ENCODE measurements around the gene CEPT1. TPM values are rescaled to one million over a fixed set of nuclear protein-coding genes. Genes with fewer than 3 reads are reported as not detected.
"Not testable (repeated sequence)": the region's sequence is repeated elsewhere in the genome, so short reads cannot be mapped to it uniquely, and the experiment has no call there.

Gene CEPT1
- 10 to 100 TPM; 52.0 to 76.1 (median 65.8) TPM for polyA plus RNA-seq (ENCODE audit: low read depth in 6 of 6)

- Mint-ChIP-seq H3K9me3 (no peaks in the 10 kb centered on the region), H3K4me3 (peak within 1 kb of the TSS; percentile 92 to 100 (median 98)), H3K36me3 (peaks cover 15 to 20% of the 10 kb centered on the region in 2 donors), H3K27ac (peak within 1 kb of the TSS; percentile 96 to 100 (median 98)), H3K4me1 (peaks cover 51 to 73% (median 61%) of the 10 kb centered on the region in 3 donors), H3K27me3 (no peaks in the 10 kb centered on the region)
- peak; percentile 76 to 80 for ATAC-seq (ENCODE audit: low read depth in 2 of 2)
- DNase-seq, result peak; percentile 92
Measured at GRCh38 chr1:111139956-111140679, at the start of gene CEPT1, which contains the start of gene DRAM2. Gene CEPT1, plus strand, starts transcription at chr1:111140223. Its CDS starts 7,492 bp downstream, at chr1:111147715. Gene DRAM2, minus strand, starts transcription at chr1:111140093. Its CDS starts 8,539 bp downstream, at chr1:111131554.

- H3K27me3 Mint-ChIP-seq; DNase-seq; H3K4me1 Mint-ChIP-seq; ATAC-seq (ENCODE audit: low read depth in 2 of 2); H3K27ac Mint-ChIP-seq; H3K4me3 Mint-ChIP-seq: not testable (repeated sequence)
- peaks cover 17 to 64% (median 47%) of the 10 kb centered on the region in 7 donors for H3K9me3 Mint-ChIP-seq
- peaks cover 15 to 36% of the 10 kb centered on the region in 2 donors for H3K36me3 Mint-ChIP-seq
Measured at GRCh38 chr1:111095421-111095820, 44.6 kb upstream of the CEPT1 start.

- ATAC-seq (ENCODE audit: low read depth in 2 of 2) (no peak), DNase-seq (no peak)
- Mint-ChIP-seq H3K27me3 (no peaks in the 10 kb centered on the region), H3K36me3 (peaks cover 24 to 56% of the 10 kb centered on the region in 2 donors), H3K27ac (no peak overlapping the region), H3K4me3 (no peak overlapping the region), H3K4me1 (peaks cover 0 to 3% (median 0%) of the 10 kb centered on the region in 3 donors), H3K9me3 (peaks cover 25 to 76% (median 64%) of the 10 kb centered on the region in 7 donors)
Measured at GRCh38 chr1:111097356-111098099, 42.5 kb upstream of the CEPT1 start.

GRCh38 chr1:111099289-111099688, 40.7 kb upstream of the CEPT1 start:
- DNase-seq (no peak), ATAC-seq (ENCODE audit: low read depth in 2 of 2) (no peak)
- Mint-ChIP-seq H3K27me3 (no peaks in the 10 kb centered on the region), H3K4me1 (peaks cover 0 to 4% (median 0%) of the 10 kb centered on the region in 3 donors), H3K27ac (no peak overlapping the region), H3K36me3 (peaks cover 24 to 59% of the 10 kb centered on the region in 2 donors), H3K4me3 (no peak overlapping the region), H3K9me3 (peaks cover 25 to 73% (median 56%) of the 10 kb centered on the region in 7 donors)

- H3K4me1 Mint-ChIP-seq, result peaks cover 0 to 4% (median 0%) of the 10 kb centered on the region in 3 donors
- no peaks in the 10 kb centered on the region for H3K27me3 Mint-ChIP-seq
- peaks cover 29 to 49% of the 10 kb centered on the region in 2 donors for H3K36me3 Mint-ChIP-seq
- peaks cover 22 to 55% (median 39%) of the 10 kb centered on the region in 7 donors for H3K9me3 Mint-ChIP-seq
- ATAC-seq (ENCODE audit: low read depth in 2 of 2) (no peak), DNase-seq (no peak)
- H3K27ac Mint-ChIP-seq, result peak overlapping the region in 1 of 6 donors; percentile 74
- no peak overlapping the region for H3K4me3 Mint-ChIP-seq
Measured at GRCh38 chr1:111101854-111102642, 38.0 kb upstream of the CEPT1 start.

DNA sequence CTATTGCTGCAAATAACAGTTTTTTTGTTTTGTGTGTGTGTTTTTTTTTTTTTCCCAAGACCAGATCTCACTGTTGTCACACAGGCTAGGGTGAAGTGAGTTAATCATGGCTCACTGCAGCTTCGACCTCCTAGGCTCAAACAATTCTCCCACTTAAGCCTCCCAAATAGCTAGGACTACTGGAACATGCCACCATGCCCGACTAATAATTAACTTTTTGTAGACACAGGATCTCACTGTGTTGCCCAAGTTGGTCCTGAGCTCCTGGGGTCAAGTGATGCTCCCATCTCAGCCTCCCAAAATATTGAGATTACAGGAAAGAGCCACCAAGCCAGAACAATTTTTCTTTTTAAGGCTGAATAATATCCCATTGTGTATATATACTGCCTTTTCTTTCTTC, 35.0 kb upstream of the CEPT1 start:
- no peaks in the 10 kb centered on the region for H3K27me3 Mint-ChIP-seq
- ATAC-seq (ENCODE audit: low read depth in 2 of 2) (no peak), DNase-seq (no peak)
- H3K9me3 Mint-ChIP-seq, result peaks cover 14 to 40% (median 26%) of the 10 kb centered on the region in 7 donors
- H3K4me3 Mint-ChIP-seq, result no peak overlapping the region
- H3K4me1 Mint-ChIP-seq, result peaks cover 0 to 4% (median 0%) of the 10 kb centered on the region in 3 donors
- peaks cover 24 to 38% of the 10 kb centered on the region in 2 donors for H3K36me3 Mint-ChIP-seq
- peak overlapping the region in 1 of 6 donors; percentile 54 for H3K27ac Mint-ChIP-seq

DNA sequence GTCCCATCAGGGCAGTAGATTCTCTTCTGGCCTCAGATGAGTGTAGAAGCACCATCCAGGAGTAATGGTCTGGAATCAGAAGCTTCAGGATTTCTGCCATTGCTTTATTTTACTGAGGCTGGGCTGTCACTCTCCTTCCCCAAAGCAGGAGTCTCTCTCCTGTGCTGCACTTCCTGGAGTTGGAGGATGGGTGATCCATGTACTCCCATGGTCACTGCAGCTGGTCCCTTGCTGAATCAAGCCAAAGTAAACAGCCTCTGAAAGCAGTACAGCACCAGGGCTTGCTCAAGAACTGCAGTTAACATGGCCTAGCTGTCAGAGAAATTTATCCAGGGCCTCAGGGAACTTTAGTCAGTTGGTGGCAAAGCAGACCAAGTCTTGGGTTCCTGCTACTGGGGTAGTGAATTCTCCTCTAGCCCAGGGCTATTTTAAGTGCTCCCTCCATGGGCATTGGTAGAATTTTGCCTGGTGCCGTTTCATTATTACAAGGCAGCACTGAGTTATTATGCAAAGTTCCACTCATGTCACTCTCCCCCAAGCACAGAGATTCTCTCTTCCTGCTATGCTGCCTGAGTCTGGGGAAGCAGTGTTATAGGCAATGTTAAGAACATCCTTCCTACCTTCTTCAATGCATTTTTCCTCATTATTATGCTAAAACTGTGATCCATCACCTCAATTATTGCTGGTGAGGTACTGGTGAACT, 29.7 kb upstream of the CEPT1 start:
- Mint-ChIP-seq H3K27ac (peak overlapping the region in 2 of 6 donors; percentile 7 to 68), H3K36me3 (peaks cover 10 to 18% of the 10 kb centered on the region in 2 donors), H3K4me1 (peaks cover 9 to 14% (median 11%) of the 10 kb centered on the region in 3 donors), H3K9me3 (peaks cover 4 to 13% (median 11%) of the 10 kb centered on the region in 7 donors), H3K27me3 (no peaks in the 10 kb centered on the region), H3K4me3 (no peak overlapping the region)
- DNase-seq (no peak), ATAC-seq (ENCODE audit: low read depth in 2 of 2) (no peak)

- no peak overlapping the region for H3K4me3 Mint-ChIP-seq
Measured at GRCh38 chr1:111116496-111116895, 23.5 kb upstream of the CEPT1 start.

GRCh38 chr1:111126354-111126753, 13.7 kb upstream of the CEPT1 start:
- no peaks in the 10 kb centered on the region for H3K27me3 Mint-ChIP-seq
- peak overlapping the region; percentile 84 to 97 (median 94) for H3K27ac Mint-ChIP-seq
- H3K4me3 Mint-ChIP-seq, result peak overlapping the region; percentile 10 to 77 (median 61)
- peaks cover 47 to 50% of the 10 kb centered on the region in 2 donors for H3K36me3 Mint-ChIP-seq
- peaks cover 39 to 90% (median 60%) of the 10 kb centered on the region in 3 donors for H3K4me1 Mint-ChIP-seq
- H3K9me3 Mint-ChIP-seq, result no peaks in the 10 kb centered on the region
- no peak for ATAC-seq (ENCODE audit: low read depth in 2 of 2)
- no peak for DNase-seq

More at GRCh38 chr1:111116496-111116895, 23.5 kb upstream of the CEPT1 start:
- H3K27ac Mint-ChIP-seq, result peak overlapping the region in 4 of 6 donors; percentile 36 to 47 (median 40)
- ATAC-seq (ENCODE audit: low read depth in 2 of 2), result no peak
- no peaks in the 10 kb centered on the region for H3K9me3 Mint-ChIP-seq
- H3K4me1 Mint-ChIP-seq, result peaks cover 9 to 18% (median 12%) of the 10 kb centered on the region in 3 donors
- peaks cover 0 to 24% of the 10 kb centered on the region in 2 donors for H3K36me3 Mint-ChIP-seq
- DNase-seq, result no peak
- no peaks in the 10 kb centered on the region for H3K27me3 Mint-ChIP-seq

DNA sequence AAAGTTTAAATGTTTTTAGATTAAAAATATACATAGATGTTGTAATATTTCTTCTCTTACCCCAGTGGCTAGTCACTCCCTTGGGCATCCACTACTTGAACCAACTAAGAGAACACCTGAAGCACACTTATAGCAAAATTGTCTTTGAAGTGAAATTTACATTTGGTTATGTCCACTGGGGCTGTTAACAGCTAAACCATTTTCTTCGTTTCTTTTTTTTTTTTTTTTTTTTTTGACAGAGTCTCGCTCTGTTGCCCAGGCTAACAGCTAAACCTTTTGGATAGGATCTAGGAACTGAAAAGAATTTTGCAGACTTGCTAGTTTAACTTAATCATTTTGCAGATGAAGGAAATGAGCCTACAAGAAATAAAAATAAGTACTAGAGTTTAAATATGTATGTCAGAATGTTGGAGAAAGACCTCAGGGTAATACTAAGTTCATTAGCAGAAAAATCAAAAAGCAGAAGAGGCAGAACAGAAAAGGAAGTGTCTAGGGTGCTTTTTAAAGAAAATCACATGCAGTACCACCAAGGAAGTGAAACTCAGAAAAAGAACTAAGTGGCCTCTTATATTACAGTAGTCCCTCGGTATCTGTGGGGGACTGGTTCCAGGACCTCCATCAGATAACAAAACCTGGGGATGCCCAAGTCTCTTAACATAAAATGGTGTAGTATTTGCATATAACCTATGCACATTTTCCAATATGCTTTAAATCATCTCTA, 11.9 kb upstream of the CEPT1 start:
- Mint-ChIP-seq H3K4me3 (peak overlapping the region; percentile 54 to 93 (median 82)), H3K27me3 (no peaks in the 10 kb centered on the region), H3K36me3 (peaks cover 43 to 44% of the 10 kb centered on the region in 2 donors), H3K27ac (peak overlapping the region; percentile 88 to 99 (median 96)), H3K4me1 (peaks cover 42 to 94% (median 65%) of the 10 kb centered on the region in 3 donors), H3K9me3 (peaks cover 0 to 5% (median 2%) of the 10 kb centered on the region in 7 donors)
- DNase-seq (peak; percentile 82), ATAC-seq (ENCODE audit: low read depth in 2 of 2) (peak; percentile 90 to 91)

DNA sequence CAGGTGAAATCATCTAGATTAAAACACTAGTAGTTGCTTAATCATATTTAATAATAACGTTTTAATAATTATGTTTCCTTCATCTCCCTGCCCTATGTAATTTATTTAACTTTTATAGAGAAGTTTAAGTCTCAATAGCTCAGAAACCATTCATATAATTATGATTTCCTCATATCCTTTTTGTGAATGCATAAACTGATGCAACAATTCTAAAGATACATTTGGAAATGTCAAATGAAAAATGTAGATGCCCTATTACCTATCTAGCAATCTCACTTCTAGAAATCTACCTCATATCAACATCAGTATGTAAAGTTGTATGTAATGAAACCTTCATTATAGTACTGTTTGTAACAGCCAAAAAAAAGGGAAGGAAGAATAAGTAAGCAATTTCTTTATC, 10.6 kb upstream of the CEPT1 start:
- ATAC-seq (ENCODE audit: low read depth in 2 of 2), result no peak
- Mint-ChIP-seq H3K4me1 (peaks cover 41 to 90% (median 65%) of the 10 kb centered on the region in 3 donors), H3K27ac (peak overlapping the region; percentile 88 to 99 (median 96))

More for the DNA sequence above, 10.6 kb upstream of the CEPT1 start:
- DNase-seq, result no peak
- Mint-ChIP-seq H3K27me3 (no peaks in the 10 kb centered on the region), H3K9me3 (peaks cover 0 to 6% (median 2%) of the 10 kb centered on the region in 7 donors), H3K36me3 (peaks cover 31 to 34% of the 10 kb centered on the region in 2 donors), H3K4me3 (peak overlapping the region; percentile 17 to 87 (median 68))
